ENCODE data around the gene SLC35F4.

Gene SLC35F4

DNA sequence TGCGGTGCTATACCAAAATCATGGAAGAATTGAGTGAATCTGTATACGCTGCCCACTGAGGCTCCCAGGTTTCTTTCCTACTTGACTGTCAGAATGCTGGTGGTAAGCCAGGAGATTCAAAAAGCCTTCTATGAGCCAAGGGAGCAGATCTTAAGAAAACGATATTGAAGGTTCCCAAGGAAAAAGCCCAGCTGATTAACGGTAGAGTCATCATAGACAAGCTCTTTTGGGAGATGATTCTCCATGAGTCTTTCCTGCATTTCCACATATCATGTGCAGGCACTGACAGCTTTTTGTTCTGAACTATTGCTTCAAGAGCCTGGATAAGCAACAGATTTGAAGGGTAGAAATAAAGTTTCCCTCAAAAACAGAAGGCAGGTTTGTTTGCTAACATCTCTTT is 17.5 kb downstream of the SLC35F4 start:
- Histone ChIP-seq H3K4me1 (ENCODE audit: insufficient read depth, insufficient read length) (no peaks in the 10 kb centered on the region), H3K4me3 (ENCODE audit: insufficient read length, low read depth) (no peak overlapping the region), H3K27me3 (ENCODE audit: insufficient read depth, insufficient read length) (no peaks in the 10 kb centered on the region), H3K9ac (ENCODE audit: insufficient read length, low read depth) (no peak overlapping the region), H3K36me3 (ENCODE audit: insufficient read depth, insufficient read length, low read length) (no peaks in the 10 kb centered on the region), H3K9me3 (ENCODE audit: insufficient read depth, low read length) (no peaks in the 10 kb centered on the region)
- DNase-seq (ENCODE audit: low read depth, low spot score) = no peak
- TF ChIP-seq YY1 (IDR thresholded peaks at IDR 0.05; ENCODE audit: insufficient read depth, insufficient read length) (no peak), SUZ12 (IDR thresholded peaks at IDR 0.05; ENCODE audit: extremely low read depth, insufficient read depth, insufficient read length) (no peak), ZNF274 (IDR thresholded peaks at IDR 0.05; ENCODE audit: low read depth, low read length) (no peak)

DNA sequence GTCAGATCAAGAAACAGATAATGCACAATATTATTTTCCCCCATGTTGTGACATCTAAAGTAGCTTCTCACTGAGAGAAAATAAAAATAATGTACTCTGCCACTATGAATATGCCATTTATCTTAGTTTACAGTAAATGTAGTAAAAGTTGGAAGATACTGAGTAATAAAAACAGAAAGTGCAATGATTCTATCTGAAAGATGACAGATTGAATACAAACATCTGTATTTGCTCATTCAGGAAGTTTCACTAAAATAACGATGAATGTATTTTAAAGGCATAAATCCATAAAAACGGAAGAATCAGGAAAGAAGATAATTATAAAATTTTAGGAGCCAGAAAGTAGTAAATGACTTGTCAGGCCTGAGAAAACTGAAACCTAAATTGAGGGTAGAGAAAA is 18.2 kb downstream of the SLC35F4 start:
- Histone ChIP-seq H3K4me1 (ENCODE audit: insufficient read depth, insufficient read length) (no peaks in the 10 kb centered on the region), H3K4me3 (ENCODE audit: insufficient read length, low read depth) (no peak overlapping the region), H3K27me3 (ENCODE audit: insufficient read depth, insufficient read length) (no peaks in the 10 kb centered on the region), H3K9ac (ENCODE audit: insufficient read length, low read depth) (no peak overlapping the region), H3K36me3 (ENCODE audit: insufficient read depth, insufficient read length, low read length) (no peaks in the 10 kb centered on the region), H3K9me3 (ENCODE audit: insufficient read depth, low read length) (no peaks in the 10 kb centered on the region)
- TF ChIP-seq ZNF274 (IDR thresholded peaks at IDR 0.05; ENCODE audit: low read depth, low read length) = no peak
- TF ChIP-seq SUZ12 (IDR thresholded peaks at IDR 0.05; ENCODE audit: extremely low read depth, insufficient read depth, insufficient read length) = no peak
- TF ChIP-seq YY1 (IDR thresholded peaks at IDR 0.05; ENCODE audit: insufficient read depth, insufficient read length) = no peak
- no peak for DNase-seq (ENCODE audit: low read depth, low spot score)

DNA sequence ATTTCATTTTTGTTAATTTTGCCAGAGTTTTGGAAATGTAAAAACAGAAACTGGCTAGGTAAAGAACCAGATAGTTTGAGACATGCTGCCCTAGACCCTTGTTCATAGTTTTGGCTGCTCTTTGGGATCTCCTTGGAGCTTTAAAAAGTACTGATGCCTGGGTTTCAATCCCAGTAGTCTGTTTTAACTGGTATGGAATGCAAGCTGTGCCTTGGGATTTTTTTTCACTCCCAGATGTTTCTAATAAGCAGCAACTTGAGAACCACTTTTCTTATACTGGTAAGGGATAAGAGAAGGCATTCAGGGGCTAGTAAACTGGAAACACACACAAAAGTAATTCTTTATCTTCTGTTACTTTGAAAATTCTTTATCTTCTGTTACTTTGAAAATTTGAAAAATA is 18.8 kb downstream of the SLC35F4 start:
- DNase-seq (ENCODE audit: low read depth, low spot score) = no peak
- no peak overlapping the region for H3K4me3 ChIP-seq (ENCODE audit: insufficient read length, low read depth)

DNA sequence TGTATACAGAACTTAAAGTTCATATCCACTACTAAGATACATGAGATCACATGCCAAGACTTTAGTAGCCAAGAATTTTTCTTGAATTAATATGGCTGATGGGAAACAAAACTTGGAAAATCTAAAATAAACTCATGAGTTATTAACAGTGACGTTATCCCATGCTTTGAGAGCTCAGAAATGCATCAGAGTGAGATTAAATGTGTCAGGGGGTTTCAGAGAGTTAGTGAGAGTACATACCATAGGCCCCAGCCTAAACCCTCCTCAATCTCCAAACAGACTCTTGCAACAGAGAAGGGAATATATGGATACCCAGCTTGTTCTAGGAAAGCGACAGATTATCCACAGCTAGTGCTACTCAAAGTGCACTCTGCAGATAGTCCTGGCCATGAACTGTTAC is 19.3 kb downstream of the SLC35F4 start:
- H3K9me3 ChIP-seq (ENCODE audit: insufficient read depth, low read length) = no peaks in the 10 kb centered on the region
- no peak overlapping the region for H3K4me3 ChIP-seq (ENCODE audit: insufficient read length, low read depth)
- H3K27me3 ChIP-seq (ENCODE audit: insufficient read depth, insufficient read length) = no peaks in the 10 kb centered on the region
- TF ChIP-seq ZNF274 (IDR thresholded peaks at IDR 0.05; ENCODE audit: low read depth, low read length) (no peak), YY1 (IDR thresholded peaks at IDR 0.05; ENCODE audit: insufficient read depth, insufficient read length) (no peak), SUZ12 (IDR thresholded peaks at IDR 0.05; ENCODE audit: extremely low read depth, insufficient read depth, insufficient read length) (no peak)
- no peak for DNase-seq (ENCODE audit: low read depth, low spot score)
- no peaks in the 10 kb centered on the region for H3K36me3 ChIP-seq (ENCODE audit: insufficient read depth, insufficient read length, low read length)
- H3K4me1 ChIP-seq (ENCODE audit: insufficient read depth, insufficient read length) = no peaks in the 10 kb centered on the region
- H3K9ac ChIP-seq (ENCODE audit: insufficient read length, low read depth) = no peak overlapping the region

More for the DNA sequence above, 18.8 kb downstream of the SLC35F4 start:
- Histone ChIP-seq H3K27me3 (ENCODE audit: insufficient read depth, insufficient read length) (no peaks in the 10 kb centered on the region), H3K36me3 (ENCODE audit: insufficient read depth, insufficient read length, low read length) (no peaks in the 10 kb centered on the region), H3K4me1 (ENCODE audit: insufficient read depth, insufficient read length) (no peaks in the 10 kb centered on the region), H3K9ac (ENCODE audit: insufficient read length, low read depth) (no peak overlapping the region), H3K9me3 (ENCODE audit: insufficient read depth, low read length) (no peaks in the 10 kb centered on the region)
- TF ChIP-seq SUZ12 (IDR thresholded peaks at IDR 0.05; ENCODE audit: extremely low read depth, insufficient read depth, insufficient read length) (no peak), ZNF274 (IDR thresholded peaks at IDR 0.05; ENCODE audit: low read depth, low read length) (no peak), YY1 (IDR thresholded peaks at IDR 0.05; ENCODE audit: insufficient read depth, insufficient read length) (no peak)

DNA sequence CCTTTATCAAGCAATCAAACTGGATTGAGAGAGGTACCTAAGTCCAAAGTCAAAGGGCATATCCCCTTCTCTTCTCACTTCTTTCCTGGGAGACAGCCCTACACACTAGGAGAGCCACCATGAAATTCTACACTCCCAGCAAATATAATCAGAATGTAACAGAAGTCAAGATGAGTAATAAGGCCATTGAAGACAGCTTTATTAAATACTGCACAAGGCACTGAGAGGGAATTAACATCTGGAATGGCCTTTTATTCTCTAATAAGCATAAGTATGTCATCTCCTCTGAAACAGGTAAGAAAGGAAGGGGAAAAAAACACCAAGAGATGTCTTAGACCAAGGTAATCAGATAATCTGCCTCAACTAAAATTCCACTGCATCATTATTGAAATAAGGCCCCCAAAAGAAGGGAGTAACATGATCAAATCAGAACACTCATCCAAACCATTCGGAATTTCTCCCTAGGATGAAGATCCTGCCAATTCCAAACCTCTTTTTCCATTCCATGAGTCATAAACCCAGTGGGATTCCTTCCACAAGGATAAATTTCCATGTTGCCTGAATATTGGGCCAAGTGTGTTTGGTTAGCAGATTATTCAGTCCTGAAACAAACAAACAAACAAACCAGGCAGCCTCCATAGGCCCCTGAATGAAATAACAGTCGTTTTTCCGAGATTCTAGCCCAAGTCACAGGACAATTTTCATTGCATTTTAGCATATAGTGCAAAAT is 19.9 kb downstream of the SLC35F4 start:
- Histone ChIP-seq H3K4me1 (ENCODE audit: insufficient read depth, insufficient read length) (no peaks in the 10 kb centered on the region), H3K36me3 (ENCODE audit: insufficient read depth, insufficient read length, low read length) (no peaks in the 10 kb centered on the region), H3K9ac (ENCODE audit: insufficient read length, low read depth) (no peak overlapping the region), H3K9me3 (ENCODE audit: insufficient read depth, low read length) (no peaks in the 10 kb centered on the region), H3K4me3 (ENCODE audit: insufficient read length, low read depth) (no peak overlapping the region), H3K27me3 (ENCODE audit: insufficient read depth, insufficient read length) (no peaks in the 10 kb centered on the region)
- TF ChIP-seq SUZ12 (IDR thresholded peaks at IDR 0.05; ENCODE audit: extremely low read depth, insufficient read depth, insufficient read length) (no peak), YY1 (IDR thresholded peaks at IDR 0.05; ENCODE audit: insufficient read depth, insufficient read length) (no peak), ZNF274 (IDR thresholded peaks at IDR 0.05; ENCODE audit: low read depth, low read length) (no peak)
- DNase-seq (ENCODE audit: low read depth, low spot score) = no peak

DNA sequence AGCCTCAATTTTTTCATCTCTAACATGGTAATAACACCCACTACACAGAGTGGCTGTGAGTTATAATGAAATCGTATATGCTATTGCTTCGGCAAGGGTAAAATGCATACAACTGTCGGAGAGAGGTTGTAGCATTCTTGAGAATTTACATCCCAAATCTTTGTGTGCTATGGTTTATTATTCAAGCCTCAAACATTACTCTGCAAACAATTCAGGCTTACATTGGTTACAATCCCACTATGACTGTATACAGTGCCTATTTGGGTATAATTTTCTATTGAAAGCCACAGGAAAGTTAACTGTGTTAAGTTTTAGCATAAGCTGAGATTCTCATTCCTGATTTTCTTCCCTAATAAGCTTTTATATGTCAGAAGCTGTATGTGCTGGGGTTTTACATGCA is 20.6 kb downstream of the SLC35F4 start:
- H3K4me3 ChIP-seq (ENCODE audit: insufficient read length, low read depth) = no peak overlapping the region

DNA sequence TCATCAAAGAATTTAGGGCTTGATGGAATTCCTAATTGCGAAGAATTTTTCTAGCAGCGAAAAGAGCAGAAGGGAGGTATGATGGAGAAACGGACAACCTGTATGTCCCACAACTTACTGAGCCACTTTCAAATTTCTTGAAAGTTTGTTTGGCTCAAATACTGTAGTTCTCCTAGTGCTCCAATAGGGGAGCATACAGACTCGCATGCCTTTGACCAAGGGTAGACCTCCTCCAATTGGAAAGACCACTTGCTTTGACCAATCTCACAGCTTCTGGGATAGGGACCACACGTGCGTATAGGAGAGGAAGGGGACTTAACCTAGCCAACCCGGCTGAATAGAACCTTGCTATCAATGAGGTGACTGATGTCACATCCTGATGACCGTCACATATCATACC is 28.6 kb downstream of the SLC35F4 start:
- Histone ChIP-seq H3K4me3 (ENCODE audit: insufficient read length, low read depth) (no peak overlapping the region), H3K27me3 (ENCODE audit: insufficient read depth, insufficient read length) (no peaks in the 10 kb centered on the region), H3K9ac (ENCODE audit: insufficient read length, low read depth) (no peak overlapping the region), H3K4me1 (ENCODE audit: insufficient read depth, insufficient read length) (no peaks in the 10 kb centered on the region), H3K9me3 (ENCODE audit: insufficient read depth, low read length) (no peaks in the 10 kb centered on the region), H3K36me3 (ENCODE audit: insufficient read depth, insufficient read length, low read length) (no peaks in the 10 kb centered on the region)
- no peak for TF ChIP-seq ZNF274 (IDR thresholded peaks at IDR 0.05; ENCODE audit: low read depth, low read length)
- TF ChIP-seq YY1 (IDR thresholded peaks at IDR 0.05; ENCODE audit: insufficient read depth, insufficient read length) = no peak
- no peak for TF ChIP-seq SUZ12 (IDR thresholded peaks at IDR 0.05; ENCODE audit: extremely low read depth, insufficient read depth, insufficient read length)
- no peak for DNase-seq (ENCODE audit: low read depth, low spot score)

More for the DNA sequence above, 20.6 kb downstream of the SLC35F4 start:
- no peaks in the 10 kb centered on the region for H3K27me3 ChIP-seq (ENCODE audit: insufficient read depth, insufficient read length)
- DNase-seq (ENCODE audit: low read depth, low spot score) = no peak
- H3K4me1 ChIP-seq (ENCODE audit: insufficient read depth, insufficient read length) = no peaks in the 10 kb centered on the region
- H3K9me3 ChIP-seq (ENCODE audit: insufficient read depth, low read length) = no peaks in the 10 kb centered on the region
- TF ChIP-seq SUZ12 (IDR thresholded peaks at IDR 0.05; ENCODE audit: extremely low read depth, insufficient read depth, insufficient read length) = no peak
- TF ChIP-seq ZNF274 (IDR thresholded peaks at IDR 0.05; ENCODE audit: low read depth, low read length) = no peak
- TF ChIP-seq YY1 (IDR thresholded peaks at IDR 0.05; ENCODE audit: insufficient read depth, insufficient read length) = no peak
- H3K9ac ChIP-seq (ENCODE audit: insufficient read length, low read depth) = no peak overlapping the region
- no peaks in the 10 kb centered on the region for H3K36me3 ChIP-seq (ENCODE audit: insufficient read depth, insufficient read length, low read length)
